NCI-H2107 treated with DMSO at 0.1 percent for 48 hours (cell line): ENCODE results near the gene PLB1.

ENCODE experiments used
- DNase-seq: peaks from one replicate; lab custom pipeline; 2025; ENCODE audit not compliant: unreplicated experiment; lab: John Stamatoyannopoulos, UW

Gene PLB1, protein sequence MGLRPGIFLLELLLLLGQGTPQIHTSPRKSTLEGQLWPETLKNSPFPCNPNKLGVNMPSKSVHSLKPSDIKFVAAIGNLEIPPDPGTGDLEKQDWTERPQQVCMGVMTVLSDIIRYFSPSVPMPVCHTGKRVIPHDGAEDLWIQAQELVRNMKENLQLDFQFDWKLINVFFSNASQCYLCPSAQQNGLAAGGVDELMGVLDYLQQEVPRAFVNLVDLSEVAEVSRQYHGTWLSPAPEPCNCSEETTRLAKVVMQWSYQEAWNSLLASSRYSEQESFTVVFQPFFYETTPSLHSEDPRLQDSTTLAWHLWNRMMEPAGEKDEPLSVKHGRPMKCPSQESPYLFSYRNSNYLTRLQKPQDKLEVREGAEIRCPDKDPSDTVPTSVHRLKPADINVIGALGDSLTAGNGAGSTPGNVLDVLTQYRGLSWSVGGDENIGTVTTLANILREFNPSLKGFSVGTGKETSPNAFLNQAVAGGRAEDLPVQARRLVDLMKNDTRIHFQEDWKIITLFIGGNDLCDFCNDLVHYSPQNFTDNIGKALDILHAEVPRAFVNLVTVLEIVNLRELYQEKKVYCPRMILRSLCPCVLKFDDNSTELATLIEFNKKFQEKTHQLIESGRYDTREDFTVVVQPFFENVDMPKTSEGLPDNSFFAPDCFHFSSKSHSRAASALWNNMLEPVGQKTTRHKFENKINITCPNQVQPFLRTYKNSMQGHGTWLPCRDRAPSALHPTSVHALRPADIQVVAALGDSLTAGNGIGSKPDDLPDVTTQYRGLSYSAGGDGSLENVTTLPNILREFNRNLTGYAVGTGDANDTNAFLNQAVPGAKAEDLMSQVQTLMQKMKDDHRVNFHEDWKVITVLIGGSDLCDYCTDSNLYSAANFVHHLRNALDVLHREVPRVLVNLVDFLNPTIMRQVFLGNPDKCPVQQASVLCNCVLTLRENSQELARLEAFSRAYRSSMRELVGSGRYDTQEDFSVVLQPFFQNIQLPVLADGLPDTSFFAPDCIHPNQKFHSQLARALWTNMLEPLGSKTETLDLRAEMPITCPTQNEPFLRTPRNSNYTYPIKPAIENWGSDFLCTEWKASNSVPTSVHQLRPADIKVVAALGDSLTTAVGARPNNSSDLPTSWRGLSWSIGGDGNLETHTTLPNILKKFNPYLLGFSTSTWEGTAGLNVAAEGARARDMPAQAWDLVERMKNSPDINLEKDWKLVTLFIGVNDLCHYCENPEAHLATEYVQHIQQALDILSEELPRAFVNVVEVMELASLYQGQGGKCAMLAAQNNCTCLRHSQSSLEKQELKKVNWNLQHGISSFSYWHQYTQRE (N-terminal part only)

DNA sequence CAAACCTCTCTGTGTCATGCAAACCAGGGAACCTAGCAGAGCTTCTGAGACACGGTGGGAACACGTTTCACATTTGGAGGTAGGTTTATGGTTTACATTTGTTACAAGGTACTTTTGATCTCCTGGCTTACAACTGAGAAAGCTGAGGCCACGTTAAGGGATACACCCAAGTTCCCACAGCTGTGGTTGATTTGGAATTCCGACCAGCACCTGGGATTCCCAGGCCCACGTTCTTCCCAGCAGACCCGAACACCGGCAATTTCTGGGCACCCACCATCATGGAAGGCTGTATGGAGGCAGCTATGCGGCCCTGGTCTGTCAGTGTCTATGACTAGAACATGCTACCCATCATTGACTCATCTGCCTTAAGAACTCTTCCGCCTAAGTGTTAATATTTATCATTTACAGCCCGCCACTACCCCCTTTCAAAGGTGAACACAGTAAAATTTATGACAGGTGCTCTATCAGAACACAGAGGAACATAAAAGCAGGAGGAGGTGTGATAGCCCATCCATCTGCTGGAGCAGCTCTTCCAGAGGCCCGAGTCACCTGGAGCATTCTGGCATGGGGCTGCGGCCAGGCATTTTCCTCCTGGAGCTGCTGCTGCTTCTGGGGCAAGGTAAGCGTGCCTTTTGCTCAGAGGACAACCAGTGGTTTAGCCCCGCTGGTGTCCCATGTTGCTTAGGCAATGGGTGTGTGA is at the start of gene PLB1:
Gene PLB1, plus strand, starts transcription at position 510 of the 700 bp plus-strand sequence. Its CDS starts 55 bp downstream, at position 565.
- DNase-seq = no peak

DNA sequence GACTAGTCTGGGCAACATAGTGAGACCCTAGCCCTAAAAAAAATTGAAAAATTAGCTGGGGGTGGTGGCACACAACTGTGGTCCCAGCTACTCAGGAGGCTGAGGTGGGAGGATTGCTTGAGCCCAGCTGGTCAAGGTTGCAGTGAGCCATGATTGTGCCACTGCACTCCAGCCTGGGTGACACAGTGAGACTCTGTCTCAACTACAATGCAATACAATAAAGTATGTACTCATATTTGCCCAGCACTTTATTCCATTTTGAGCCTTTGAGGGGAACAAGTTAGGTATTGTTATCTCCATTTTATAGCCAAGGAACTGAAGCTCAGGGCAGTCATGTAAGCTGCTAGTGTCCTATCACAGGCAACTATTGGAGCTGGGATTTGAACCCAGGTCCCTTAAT is 49.3 kb upstream of the PLB1 start:
- DNase-seq = no peak

DNA sequence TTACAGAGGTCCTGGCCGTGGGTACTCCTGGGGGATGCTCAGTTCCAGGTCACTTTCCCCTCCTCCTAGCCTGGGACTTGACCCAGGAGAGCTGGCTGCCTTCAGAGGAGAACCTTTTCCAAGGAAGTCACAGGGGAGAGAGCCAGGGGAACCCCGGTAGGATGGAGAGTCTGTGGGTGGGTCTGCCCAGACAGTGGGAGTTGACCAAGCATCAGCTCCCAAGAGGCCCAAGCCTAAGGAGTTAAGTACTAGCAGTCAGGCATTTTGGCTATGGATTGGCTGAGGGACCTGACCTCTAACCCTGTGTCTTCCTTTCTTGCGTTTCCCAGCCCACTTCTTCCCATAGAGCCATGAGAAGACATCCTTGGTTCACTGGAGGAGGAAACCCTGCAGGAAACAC is 48.8 kb upstream of the PLB1 start:
- no peak for DNase-seq

GRCh38 chr2:28447943-28448792 is 47.7 kb upstream of the PLB1 start:
- no peak for DNase-seq

DNA sequence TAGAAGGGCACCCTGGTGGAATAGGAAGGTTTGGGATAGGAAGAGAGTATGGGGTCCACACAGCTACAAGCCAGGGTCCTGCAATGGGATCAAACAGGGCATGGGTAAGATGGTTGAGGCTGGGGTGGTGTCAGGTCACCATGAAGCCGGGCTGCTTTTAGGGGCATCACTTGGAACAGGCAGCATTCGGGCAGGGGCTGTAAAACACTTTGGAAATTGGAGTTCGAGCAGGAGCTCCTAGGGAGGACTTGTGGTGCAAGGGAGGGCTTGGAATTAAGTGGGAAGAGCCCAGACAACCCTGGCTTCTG is 47.1 kb upstream of the PLB1 start:
- no peak for DNase-seq

- no peak for DNase-seq
Measured at GRCh38 chr2:28449126-28449487, 46.8 kb upstream of the PLB1 start.

- no peak for DNase-seq
Measured at GRCh38 chr2:28449488-28450395, 46.1 kb upstream of the PLB1 start.

- DNase-seq = no peak
Measured at GRCh38 chr2:28450901-28451565, 44.8 kb upstream of the PLB1 start.

GRCh38 chr2:28451793-28452533 is 43.9 kb upstream of the PLB1 start:
- no peak for DNase-seq

- DNase-seq = peak; percentile 44
Measured at GRCh38 chr2:28452534-28453081, 43.3 kb upstream of the PLB1 start.

GRCh38 chr2:28453396-28453795 is 42.5 kb upstream of the PLB1 start:
- no peak for DNase-seq

- DNase-seq = no peak
Measured at GRCh38 chr2:28454016-28454930, 41.6 kb upstream of the PLB1 start.

DNA sequence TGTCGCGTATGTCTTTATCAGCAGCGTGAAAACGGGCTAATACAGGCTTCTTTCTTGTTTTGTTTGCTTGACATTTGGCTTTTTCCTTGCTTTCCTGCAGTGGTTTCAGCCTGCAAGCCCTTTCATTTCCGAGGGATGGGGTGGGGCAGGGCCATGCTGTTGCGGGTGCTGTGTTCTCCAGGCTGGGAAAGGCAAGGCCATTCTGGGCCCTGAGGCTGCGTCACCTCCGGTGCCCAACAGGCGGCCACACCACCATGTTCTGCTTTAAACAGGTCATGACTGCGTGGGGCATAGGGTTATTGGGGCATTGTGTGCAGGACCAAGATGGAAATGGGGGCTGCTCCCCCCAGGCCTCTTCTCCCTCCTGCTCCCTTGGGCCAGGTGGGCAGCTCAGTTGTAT is 38.6 kb upstream of the PLB1 start:
- DNase-seq = no peak

DNA sequence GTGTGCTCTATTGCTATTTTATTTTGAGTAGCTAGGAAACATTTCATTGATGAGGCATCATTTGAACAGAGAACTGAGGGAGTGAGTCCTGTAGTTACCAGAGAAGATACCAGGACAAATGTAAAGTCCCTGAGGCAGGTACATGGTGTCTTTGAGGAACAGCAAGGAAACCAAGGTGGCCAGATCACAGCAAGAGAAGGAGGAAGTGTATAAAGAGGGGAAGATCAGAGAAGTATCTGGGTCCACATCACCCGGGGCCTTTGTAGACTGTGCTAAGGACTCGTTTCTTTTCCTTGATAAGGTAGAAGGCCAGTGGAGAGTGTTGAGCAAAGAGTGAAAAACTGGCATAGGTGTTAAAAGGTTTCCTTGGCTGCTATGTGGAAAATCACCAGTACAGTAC is 34.8 kb upstream of the PLB1 start:
- no peak for DNase-seq

- DNase-seq = no peak
Measured at GRCh38 chr2:28462122-28462521, 33.7 kb upstream of the PLB1 start.

DNA sequence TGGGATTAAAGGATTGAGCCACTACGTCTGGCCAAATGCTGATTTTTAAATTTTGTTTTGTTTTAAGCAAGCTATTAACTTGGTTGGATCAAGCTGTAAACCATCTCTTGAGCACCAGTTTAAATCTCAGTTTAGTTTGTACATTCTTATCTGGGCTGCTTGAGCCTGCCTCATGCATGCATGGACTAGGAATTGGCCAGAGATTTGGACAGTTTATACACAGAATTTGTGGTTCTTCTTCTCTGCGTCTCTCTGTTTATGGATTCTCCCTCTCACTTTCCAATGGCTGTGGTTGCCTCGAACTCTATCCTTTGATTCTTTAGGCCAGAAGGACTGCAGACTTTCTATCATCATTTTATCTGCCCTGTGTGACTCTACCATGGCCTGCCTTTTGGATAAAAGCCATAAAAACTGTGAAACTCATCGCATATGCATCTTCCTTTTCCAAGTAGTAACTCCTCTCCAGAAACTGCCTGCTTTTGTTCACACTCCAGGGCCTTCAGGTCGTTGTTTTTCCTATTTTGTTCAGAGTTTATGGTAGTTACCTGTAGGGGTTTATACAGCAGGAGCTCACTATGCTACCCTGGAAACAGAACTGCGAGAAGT is 32.5 kb upstream of the PLB1 start:
- no peak for DNase-seq
